Measurements from ENCODE around the gene CYB5A.
"Not testable (repeated sequence)": the region's sequence is repeated elsewhere in the genome, so short reads cannot be mapped to it uniquely, and the experiment has no call there.

The CYB5A gene

DNA sequence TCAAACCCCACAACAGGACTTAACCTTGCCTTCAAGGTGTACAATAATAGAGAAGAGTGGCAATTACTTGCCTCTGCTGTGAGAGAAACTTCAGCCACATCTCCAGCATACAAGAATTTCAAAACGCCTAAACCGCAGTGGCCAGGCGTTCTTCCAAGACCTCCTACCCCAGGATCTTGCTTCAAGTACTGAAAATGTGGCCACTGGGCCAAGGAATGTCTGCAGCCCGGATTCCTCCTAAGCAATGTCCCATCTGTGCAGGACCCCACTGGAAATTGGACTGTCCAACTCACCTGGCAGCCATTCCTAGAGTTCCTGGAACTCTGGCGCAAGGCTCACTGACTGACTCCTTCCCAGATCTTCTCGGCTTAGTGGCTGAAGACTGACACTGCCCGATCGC is 2.8 kb upstream of the CYB5A start:
- no peak overlapping the region for H3K27ac ChIP-seq (ENCODE audit: low read depth, low read length)
- H3K27me3 ChIP-seq (ENCODE audit: control insufficient read depth in 1 of 2, insufficient read depth in 2 of 2, low read length in 2 of 2) = no peaks in the 10 kb centered on the region
- no peaks in the 10 kb centered on the region for H3K36me3 ChIP-seq (ENCODE audit: control insufficient read depth in 1 of 2, insufficient read depth in 2 of 2, low read length in 2 of 2)
- no peak overlapping the region for H3K9ac ChIP-seq (ENCODE audit: low read depth in 1 of 2, low read length in 2 of 2)
- no peaks in the 10 kb centered on the region for H3K4me1 ChIP-seq (ENCODE audit: control insufficient read depth in 1 of 2, insufficient read depth in 2 of 2, low read length in 2 of 2)
- H3K9me3 ChIP-seq (ENCODE audit: control insufficient read depth in 1 of 2, low read length in 2 of 2) = no peaks in the 10 kb centered on the region
- no peak overlapping the region for H3K4me3 ChIP-seq (ENCODE audit: low read depth in 1 of 2, low read length in 2 of 2)

DNA sequence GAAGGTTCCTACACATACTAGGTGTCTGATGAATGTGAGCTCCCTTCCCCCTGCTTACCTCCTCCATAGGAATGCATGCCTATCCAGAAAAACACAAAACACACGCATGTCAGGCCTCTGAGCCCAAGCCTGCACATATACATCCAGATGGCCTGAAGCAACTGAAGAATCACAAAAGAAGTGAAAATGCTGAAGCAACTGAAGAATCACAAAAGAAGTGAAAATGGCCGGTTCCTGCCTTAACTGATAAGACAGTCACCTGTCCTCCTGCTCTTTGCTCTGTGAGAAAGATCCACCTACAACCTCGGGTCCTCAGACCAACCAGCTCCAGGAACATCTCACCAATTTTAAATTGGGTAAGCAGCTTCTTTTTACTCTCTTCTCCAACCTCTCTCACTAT is 1.2 kb upstream of the CYB5A start:
- not testable (repeated sequence) for H3K27me3 ChIP-seq (ENCODE audit: control insufficient read depth in 1 of 2, insufficient read depth in 2 of 2, low read length in 2 of 2); H3K9me3 ChIP-seq (ENCODE audit: control insufficient read depth in 1 of 2, low read length in 2 of 2); H3K36me3 ChIP-seq (ENCODE audit: control insufficient read depth in 1 of 2, insufficient read depth in 2 of 2, low read length in 2 of 2); H3K27ac ChIP-seq (ENCODE audit: low read depth, low read length); H3K9ac ChIP-seq (ENCODE audit: low read depth in 1 of 2, low read length in 2 of 2); H3K4me3 ChIP-seq (ENCODE audit: low read depth in 1 of 2, low read length in 2 of 2)
- H3K4me1 ChIP-seq (ENCODE audit: control insufficient read depth in 1 of 2, insufficient read depth in 2 of 2, low read length in 2 of 2) = peaks cover 12 to 14% of the 10 kb centered on the region in 2 donors

GRCh38 chr18:74292541-74292858 is 737 bp upstream of the CYB5A start:
- Histone ChIP-seq H3K36me3 (ENCODE audit: control insufficient read depth in 1 of 2, insufficient read depth in 2 of 2, low read length in 2 of 2) (no peaks in the 10 kb centered on the region), H3K4me1 (ENCODE audit: control insufficient read depth in 1 of 2, insufficient read depth in 2 of 2, low read length in 2 of 2) (peaks cover 14 to 17% of the 10 kb centered on the region in 2 donors), H3K27me3 (ENCODE audit: control insufficient read depth in 1 of 2, insufficient read depth in 2 of 2, low read length in 2 of 2) (no peaks in the 10 kb centered on the region), H3K27ac (ENCODE audit: low read depth, low read length) (peak overlapping the region; percentile 30), H3K9ac (ENCODE audit: low read depth in 1 of 2, low read length in 2 of 2) (peak overlapping the region; percentile 72 to 84), H3K4me3 (ENCODE audit: low read depth in 1 of 2, low read length in 2 of 2) (peak overlapping the region; percentile 86 to 88), H3K9me3 (ENCODE audit: control insufficient read depth in 1 of 2, low read length in 2 of 2) (no peaks in the 10 kb centered on the region)

DNA sequence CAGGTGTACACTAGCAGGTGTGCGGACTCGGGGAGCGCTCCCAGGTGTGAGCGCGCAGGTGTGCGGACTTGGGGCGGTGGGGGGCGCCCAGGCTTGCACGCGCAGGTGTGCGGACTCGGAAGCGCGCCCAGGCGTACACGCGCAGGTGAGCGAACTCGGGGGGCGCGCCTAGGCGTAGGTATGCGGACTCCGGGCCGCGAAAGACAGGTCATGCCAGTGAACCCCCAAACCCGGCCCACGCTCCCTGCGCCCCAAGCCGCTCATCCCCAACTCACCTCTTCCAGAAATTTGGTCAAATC is 342 bp downstream of the CYB5A start:
- peak overlapping the region; percentile 86 to 97 for H3K4me3 ChIP-seq (ENCODE audit: low read depth in 1 of 2, low read length in 2 of 2)
- peaks cover 14 to 17% of the 10 kb centered on the region in 2 donors for H3K4me1 ChIP-seq (ENCODE audit: control insufficient read depth in 1 of 2, insufficient read depth in 2 of 2, low read length in 2 of 2)
- H3K27me3 ChIP-seq (ENCODE audit: control insufficient read depth in 1 of 2, insufficient read depth in 2 of 2, low read length in 2 of 2) = no peaks in the 10 kb centered on the region
- peak overlapping the region; percentile 91 for H3K27ac ChIP-seq (ENCODE audit: low read depth, low read length)
- H3K36me3 ChIP-seq (ENCODE audit: control insufficient read depth in 1 of 2, insufficient read depth in 2 of 2, low read length in 2 of 2) = no peaks in the 10 kb centered on the region
- H3K9me3 ChIP-seq (ENCODE audit: control insufficient read depth in 1 of 2, low read length in 2 of 2) = no peaks in the 10 kb centered on the region
- peak overlapping the region; percentile 82 to 84 for H3K9ac ChIP-seq (ENCODE audit: low read depth in 1 of 2, low read length in 2 of 2)

GRCh38 chr18:74290794-74291471 is 830 bp downstream of the CYB5A start:
- Histone ChIP-seq H3K9ac (ENCODE audit: low read depth in 1 of 2, low read length in 2 of 2) (peak overlapping the region; percentile 82 to 84), H3K27ac (ENCODE audit: low read depth, low read length) (peak overlapping the region; percentile 91), H3K4me3 (ENCODE audit: low read depth in 1 of 2, low read length in 2 of 2) (peak overlapping the region; percentile 86 to 97), H3K4me1 (ENCODE audit: control insufficient read depth in 1 of 2, insufficient read depth in 2 of 2, low read length in 2 of 2) (peaks cover 14 to 17% of the 10 kb centered on the region in 2 donors), H3K9me3 (ENCODE audit: control insufficient read depth in 1 of 2, low read length in 2 of 2) (no peaks in the 10 kb centered on the region), H3K36me3 (ENCODE audit: control insufficient read depth in 1 of 2, insufficient read depth in 2 of 2, low read length in 2 of 2) (no peaks in the 10 kb centered on the region), H3K27me3 (ENCODE audit: control insufficient read depth in 1 of 2, insufficient read depth in 2 of 2, low read length in 2 of 2) (no peaks in the 10 kb centered on the region)

GRCh38 chr18:74290021-74290420 is 1.7 kb downstream of the CYB5A start:
- Histone ChIP-seq H3K4me1 (ENCODE audit: control insufficient read depth in 1 of 2, insufficient read depth in 2 of 2, low read length in 2 of 2) (peaks cover 19 to 22% of the 10 kb centered on the region in 2 donors), H3K27ac (ENCODE audit: low read depth, low read length) (no peak overlapping the region), H3K27me3 (ENCODE audit: control insufficient read depth in 1 of 2, insufficient read depth in 2 of 2, low read length in 2 of 2) (no peaks in the 10 kb centered on the region), H3K36me3 (ENCODE audit: control insufficient read depth in 1 of 2, insufficient read depth in 2 of 2, low read length in 2 of 2) (no peaks in the 10 kb centered on the region), H3K9me3 (ENCODE audit: control insufficient read depth in 1 of 2, low read length in 2 of 2) (no peaks in the 10 kb centered on the region), H3K9ac (ENCODE audit: low read depth in 1 of 2, low read length in 2 of 2) (peak overlapping the region; percentile 82 to 84), H3K4me3 (ENCODE audit: low read depth in 1 of 2, low read length in 2 of 2) (peak overlapping the region; percentile 86 to 97)

GRCh38 chr18:74289137-74289536 is 2.6 kb downstream of the CYB5A start:
- peak overlapping the region; percentile 37 to 70 for H3K4me3 ChIP-seq (ENCODE audit: low read depth in 1 of 2, low read length in 2 of 2)
- H3K9me3 ChIP-seq (ENCODE audit: control insufficient read depth in 1 of 2, low read length in 2 of 2) = no peaks in the 10 kb centered on the region
- no peaks in the 10 kb centered on the region for H3K27me3 ChIP-seq (ENCODE audit: control insufficient read depth in 1 of 2, insufficient read depth in 2 of 2, low read length in 2 of 2)
- no peaks in the 10 kb centered on the region for H3K36me3 ChIP-seq (ENCODE audit: control insufficient read depth in 1 of 2, insufficient read depth in 2 of 2, low read length in 2 of 2)
- H3K27ac ChIP-seq (ENCODE audit: low read depth, low read length) = no peak overlapping the region
- H3K9ac ChIP-seq (ENCODE audit: low read depth in 1 of 2, low read length in 2 of 2) = peak overlapping the region in 1 of 2 donors; percentile 60
- peaks cover 28 to 31% of the 10 kb centered on the region in 2 donors for H3K4me1 ChIP-seq (ENCODE audit: control insufficient read depth in 1 of 2, insufficient read depth in 2 of 2, low read length in 2 of 2)

GRCh38 chr18:74288730-74289129 is 3.0 kb downstream of the CYB5A start:
- Histone ChIP-seq H3K9me3 (ENCODE audit: control insufficient read depth in 1 of 2, low read length in 2 of 2) (no peaks in the 10 kb centered on the region), H3K9ac (ENCODE audit: low read depth in 1 of 2, low read length in 2 of 2) (peak overlapping the region; percentile 33 to 60), H3K4me1 (ENCODE audit: control insufficient read depth in 1 of 2, insufficient read depth in 2 of 2, low read length in 2 of 2) (peaks cover 30 to 34% of the 10 kb centered on the region in 2 donors), H3K27ac (ENCODE audit: low read depth, low read length) (peak overlapping the region; percentile 13), H3K27me3 (ENCODE audit: control insufficient read depth in 1 of 2, insufficient read depth in 2 of 2, low read length in 2 of 2) (no peaks in the 10 kb centered on the region), H3K36me3 (ENCODE audit: control insufficient read depth in 1 of 2, insufficient read depth in 2 of 2, low read length in 2 of 2) (no peaks in the 10 kb centered on the region), H3K4me3 (ENCODE audit: low read depth in 1 of 2, low read length in 2 of 2) (peak overlapping the region; percentile 37 to 70)

DNA sequence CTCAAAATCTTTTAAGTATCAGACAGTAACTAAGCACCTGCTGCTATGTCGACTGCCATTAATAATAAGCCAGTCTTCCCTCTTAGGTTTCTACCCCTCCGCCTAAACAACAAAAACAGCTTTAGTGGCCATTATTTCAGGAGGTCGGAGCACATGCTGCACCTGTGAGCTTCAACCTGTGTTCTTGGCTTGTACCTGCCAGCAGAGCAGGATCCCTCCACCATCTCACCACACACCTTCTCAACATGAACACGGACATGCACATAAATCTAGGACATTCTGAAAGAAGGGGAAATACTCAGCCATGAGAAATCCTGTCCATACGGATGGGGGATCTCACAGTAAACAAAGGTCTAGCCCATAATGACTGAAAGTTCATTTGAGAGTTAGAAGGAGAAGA is 3.7 kb downstream of the CYB5A start:
- Histone ChIP-seq H3K4me3 (ENCODE audit: low read depth in 1 of 2, low read length in 2 of 2) (peak overlapping the region; percentile 37 to 70), H3K9me3 (ENCODE audit: control insufficient read depth in 1 of 2, low read length in 2 of 2) (no peaks in the 10 kb centered on the region), H3K9ac (ENCODE audit: low read depth in 1 of 2, low read length in 2 of 2) (peak overlapping the region in 1 of 2 donors; percentile 60), H3K27ac (ENCODE audit: low read depth, low read length) (no peak overlapping the region), H3K36me3 (ENCODE audit: control insufficient read depth in 1 of 2, insufficient read depth in 2 of 2, low read length in 2 of 2) (peaks cover 0 to 3% of the 10 kb centered on the region in 2 donors), H3K4me1 (ENCODE audit: control insufficient read depth in 1 of 2, insufficient read depth in 2 of 2, low read length in 2 of 2) (peaks cover 37 to 41% of the 10 kb centered on the region in 2 donors), H3K27me3 (ENCODE audit: control insufficient read depth in 1 of 2, insufficient read depth in 2 of 2, low read length in 2 of 2) (no peaks in the 10 kb centered on the region)

- Histone ChIP-seq H3K9me3 (ENCODE audit: control insufficient read depth in 1 of 2, low read length in 2 of 2) (no peaks in the 10 kb centered on the region), H3K9ac (ENCODE audit: low read depth in 1 of 2, low read length in 2 of 2) (no peak overlapping the region), H3K36me3 (ENCODE audit: control insufficient read depth in 1 of 2, insufficient read depth in 2 of 2, low read length in 2 of 2) (peaks cover 0 to 4% of the 10 kb centered on the region in 2 donors), H3K4me1 (ENCODE audit: control insufficient read depth in 1 of 2, insufficient read depth in 2 of 2, low read length in 2 of 2) (peaks cover 49 to 53% of the 10 kb centered on the region in 2 donors), H3K27ac (ENCODE audit: low read depth, low read length) (no peak overlapping the region), H3K4me3 (ENCODE audit: low read depth in 1 of 2, low read length in 2 of 2) (no peak overlapping the region), H3K27me3 (ENCODE audit: control insufficient read depth in 1 of 2, insufficient read depth in 2 of 2, low read length in 2 of 2) (no peaks in the 10 kb centered on the region)
Measured at GRCh38 chr18:74286856-74287255, 4.9 kb downstream of the CYB5A start.
